Measurements from ENCODE around the gene TBX2. TPM values are rescaled to one million over a fixed set of nuclear protein-coding genes. Genes with fewer than 3 reads are reported as not detected.

The TBX2 gene
- total and polyA plus RNA-seq, 2 donors = 2.1 to 3.2 TPM

GRCh38 chr17:61458421-61459141, 58.9 kb downstream of the TBX2 start:
- DNase-seq (ENCODE audit: low read depth in 6 of 9, low spot score in 9 of 9) = no peak
- peaks cover 4 to 9% of the 10 kb centered on the region in 2 donors for H3K4me1 ChIP-seq (ENCODE audit: control insufficient read depth in 2 of 2, insufficient read depth in 2 of 2, low read length in 2 of 2)
- peaks cover 0 to 4% of the 10 kb centered on the region in 2 donors for H3K9me3 ChIP-seq (ENCODE audit: control insufficient read depth in 2 of 2, insufficient read depth in 1 of 2, low read length in 1 of 2)
- 9% methylated on average over 5 of the region's 5 CpGs for WGBS
- no peaks in the 10 kb centered on the region for H3K36me3 ChIP-seq (ENCODE audit: control insufficient read depth in 2 of 2, insufficient read depth in 2 of 2, low read length in 1 of 2)
- H3K27ac ChIP-seq (ENCODE audit: low read depth in 1 of 2, low read length in 1 of 2) = no peak overlapping the region
- no peak overlapping the region for H3K4me3 ChIP-seq (ENCODE audit: low read length in 2 of 2)
- peaks cover 88 to 100% of the 10 kb centered on the region in 2 donors for H3K27me3 ChIP-seq (ENCODE audit: control insufficient read depth in 2 of 2, insufficient read depth in 1 of 2, low read length in 1 of 2)

Other genes with a start within 250 kb of the TBX2 start
- 0.14 TPM for gene TBX4, start 52.6 kb downstream of the TBX2 start, total RNA-seq
- gene TBX4, start 52.6 kb downstream of the TBX2 start, polyA plus RNA-seq = 0.11 TPM
- gene NACA2, start 191.4 kb downstream of the TBX2 start, total RNA-seq = 0.19 TPM
- gene NACA2, start 191.4 kb downstream of the TBX2 start, polyA plus RNA-seq = 0.43 TPM

Measured in thymus (tissue), 11 donors.